Measurements from ENCODE around the gene SPEM1. TPM values are rescaled to one million over a fixed set of nuclear protein-coding genes. Genes with fewer than 3 reads are reported as not detected.

SPEM1 gene
- total and polyA plus RNA-seq, 5 experiments from 2014 or later = not detected

- no peak for ATAC-seq
- H3K27ac Mint-ChIP-seq = peak overlapping the region in 1 of 10 donors; percentile 56
- H3K9me3 Mint-ChIP-seq = no peaks in the 10 kb centered on the region
- no peak for DNase-seq
- POLR2A ChIA-PET = interaction anchor here (0.5 to 1.8 kb wide), 7 partner anchors 8 to 224 kb away, joined by 3 to 8 read pairs (median 3); partner anchors contain the start of genes TMEM256 and TNK1
- peaks cover 25 to 44% (median 38%) of the 10 kb centered on the region in 4 donors for H3K4me1 Mint-ChIP-seq
- peaks cover 0 to 51% (median 4%) of the 10 kb centered on the region in 3 donors for H3K36me3 Mint-ChIP-seq
- H3K4me3 Mint-ChIP-seq = no peak overlapping the region
- H3K27me3 Mint-ChIP-seq = no peaks in the 10 kb centered on the region
Measured at GRCh38 chr17:7388856-7389255, 31.3 kb upstream of the SPEM1 start.

GRCh38 chr17:7389924-7390910, 29.9 kb upstream of the SPEM1 start:
- peak overlapping the region in 3 of 10 donors; percentile 48 to 85 (median 49) for H3K27ac Mint-ChIP-seq
- no peaks in the 10 kb centered on the region for H3K27me3 Mint-ChIP-seq
- DNase-seq = no peak
- ATAC-seq = no peak
- peaks cover 25 to 44% (median 39%) of the 10 kb centered on the region in 4 donors for H3K4me1 Mint-ChIP-seq
- H3K36me3 Mint-ChIP-seq = peaks cover 0 to 51% (median 4%) of the 10 kb centered on the region in 3 donors
- POLR2A ChIA-PET = interaction anchor here (0.5 to 1.8 kb wide), 8 partner anchors 10 to 212 kb away, joined by 3 to 8 read pairs (median 3); partner anchors contain the start of genes POLR2A, TMEM256 and TNK1
- no peaks in the 10 kb centered on the region for H3K9me3 Mint-ChIP-seq
- H3K4me3 Mint-ChIP-seq = peak overlapping the region in 1 of 10 donors; percentile 14

GRCh38 chr17:7391307-7391706, 28.8 kb upstream of the SPEM1 start:
- POLR2A ChIA-PET = interaction anchor here (1.0 to 1.1 kb wide), 2 partner anchors 13 to 64 kb away, joined by 3 read pairs; partner anchors contain the start of gene TMEM256
- peaks cover 0 to 51% (median 4%) of the 10 kb centered on the region in 3 donors for H3K36me3 Mint-ChIP-seq
- DNase-seq = no peak
- H3K27me3 Mint-ChIP-seq = no peaks in the 10 kb centered on the region
- ATAC-seq = no peak
- H3K4me1 Mint-ChIP-seq = peaks cover 23 to 48% (median 40%) of the 10 kb centered on the region in 4 donors
- H3K4me3 Mint-ChIP-seq = peak overlapping the region in 6 of 10 donors; percentile 7 to 82 (median 46)
- H3K9me3 Mint-ChIP-seq = no peaks in the 10 kb centered on the region
- peak overlapping the region in 6 of 10 donors; percentile 40 to 78 (median 62) for H3K27ac Mint-ChIP-seq

DNA sequence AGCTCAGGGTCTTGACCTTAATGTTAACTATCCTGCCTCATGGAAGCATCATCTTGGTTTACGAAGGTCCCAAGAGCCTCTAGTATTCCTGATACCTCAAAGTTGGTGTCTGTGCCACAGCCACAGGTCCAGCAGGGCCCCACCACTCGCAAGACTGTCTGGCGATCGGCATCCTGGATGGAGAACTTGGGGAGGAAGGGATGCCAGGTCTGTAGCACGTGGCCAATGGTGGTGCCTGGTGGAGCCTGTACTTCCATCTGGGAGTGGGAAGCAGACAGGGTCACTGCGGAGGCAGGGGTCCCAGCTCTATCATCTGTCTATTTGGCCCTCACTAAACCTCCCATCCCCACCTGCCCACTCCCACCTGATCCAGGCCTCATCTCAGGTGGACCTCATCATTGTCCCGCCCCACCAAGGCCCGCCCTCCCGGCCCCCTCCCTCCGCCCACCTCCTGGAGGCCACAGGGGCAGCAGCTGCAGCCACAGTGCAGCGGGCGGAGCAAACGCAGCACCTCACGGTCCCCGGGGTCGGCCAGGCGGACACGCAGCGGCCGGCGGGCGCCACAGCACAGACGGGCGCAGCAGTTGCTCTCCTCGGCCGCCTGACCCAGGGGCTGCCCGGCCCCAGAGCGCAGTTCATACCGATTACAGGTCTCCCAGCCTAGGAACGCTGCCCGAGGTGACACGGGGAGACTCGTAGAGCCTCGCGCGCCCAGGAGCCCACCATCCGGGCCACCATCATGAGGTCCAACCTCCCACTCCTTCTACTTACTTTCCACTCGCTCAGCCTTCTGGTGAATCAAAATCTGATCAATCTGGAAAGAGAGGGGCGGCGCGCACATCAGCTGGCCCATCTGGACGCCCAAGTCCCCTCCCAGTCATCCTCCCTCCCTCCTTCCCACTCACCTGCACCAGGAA, 27.2 kb upstream of the SPEM1 start:
- no peaks in the 10 kb centered on the region for H3K27me3 Mint-ChIP-seq
- peak overlapping the region in 8 of 10 donors; percentile 42 to 89 (median 74) for H3K27ac Mint-ChIP-seq
- H3K4me1 Mint-ChIP-seq = peaks cover 18 to 49% (median 37%) of the 10 kb centered on the region in 4 donors
- POLR2A ChIA-PET = interaction anchor here (1.0 to 4.4 kb wide), 7 partner anchors 8 to 92 kb away, joined by 3 to 50 read pairs (median 5); partner anchors contain the start of genes ACAP1, POLR2A, TMEM256 and TNK1
- H3K4me3 Mint-ChIP-seq = peak overlapping the region; percentile 78 to 97 (median 94)
- no peak for ATAC-seq
- no peak for DNase-seq
- H3K9me3 Mint-ChIP-seq = no peaks in the 10 kb centered on the region
- H3K36me3 Mint-ChIP-seq = peaks cover 0 to 39% (median 4%) of the 10 kb centered on the region in 3 donors

DNA sequence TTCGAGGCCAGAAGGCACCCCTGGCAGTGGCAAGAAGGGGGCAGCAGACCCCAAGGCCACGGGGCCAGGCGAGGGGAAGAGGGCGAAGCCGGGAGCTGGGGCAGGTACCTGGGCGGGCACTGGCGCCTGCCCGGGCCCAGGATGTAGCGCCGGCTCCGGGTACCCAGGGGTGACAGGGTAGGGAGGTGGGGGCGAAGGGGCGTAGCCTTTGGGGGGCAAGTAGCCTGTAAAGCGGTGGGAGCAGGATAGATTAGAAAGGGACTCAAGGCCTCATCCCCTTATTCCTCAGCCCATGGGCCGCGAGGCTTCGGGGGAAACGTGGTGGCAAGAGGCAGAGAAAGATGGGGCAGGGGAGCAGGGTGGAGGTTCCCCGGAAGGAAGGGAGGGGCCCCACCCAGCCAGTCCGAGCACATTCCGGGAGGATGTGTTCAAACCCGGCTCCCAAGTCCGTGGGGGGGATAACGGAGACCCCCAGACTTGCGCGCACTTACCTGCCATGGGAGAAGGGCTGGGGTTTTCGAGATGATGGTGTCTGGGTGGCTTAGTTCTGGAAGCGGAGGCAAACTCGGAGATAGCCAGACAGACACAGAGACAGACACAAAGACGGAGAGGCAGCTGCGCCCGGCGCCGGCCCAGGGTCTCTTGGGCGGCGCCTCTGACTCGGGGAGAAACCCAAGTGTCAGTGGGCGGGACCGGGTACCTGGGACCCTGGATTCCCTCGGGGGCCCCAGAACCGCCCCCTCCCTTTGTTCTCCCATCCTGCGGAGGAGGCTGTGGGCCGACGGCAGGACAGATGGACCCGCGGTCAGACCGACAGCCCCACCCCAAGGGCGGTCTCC, 26.3 kb upstream of the SPEM1 start:
- Mint-ChIP-seq H3K27ac (peak overlapping the region; percentile 63 to 97 (median 92)), H3K36me3 (peaks cover 0 to 32% (median 4%) of the 10 kb centered on the region in 3 donors), H3K9me3 (no peaks in the 10 kb centered on the region), H3K4me1 (peaks cover 18 to 49% (median 37%) of the 10 kb centered on the region in 4 donors), H3K27me3 (no peaks in the 10 kb centered on the region), H3K4me3 (peak overlapping the region; percentile 83 to 97 (median 94))
- ATAC-seq = peak; percentile 77 to 79
- DNase-seq = peak in 9 of 10 donors; percentile 49 to 88 (median 76)
- POLR2A ChIA-PET = interaction anchor here (0.6 to 4.4 kb wide), 17 partner anchors 9 to 293 kb away, joined by 3 to 50 read pairs (median 5); partner anchors contain the start of genes ACAP1, MPDU1, NLGN2 and POLR2A

DNA sequence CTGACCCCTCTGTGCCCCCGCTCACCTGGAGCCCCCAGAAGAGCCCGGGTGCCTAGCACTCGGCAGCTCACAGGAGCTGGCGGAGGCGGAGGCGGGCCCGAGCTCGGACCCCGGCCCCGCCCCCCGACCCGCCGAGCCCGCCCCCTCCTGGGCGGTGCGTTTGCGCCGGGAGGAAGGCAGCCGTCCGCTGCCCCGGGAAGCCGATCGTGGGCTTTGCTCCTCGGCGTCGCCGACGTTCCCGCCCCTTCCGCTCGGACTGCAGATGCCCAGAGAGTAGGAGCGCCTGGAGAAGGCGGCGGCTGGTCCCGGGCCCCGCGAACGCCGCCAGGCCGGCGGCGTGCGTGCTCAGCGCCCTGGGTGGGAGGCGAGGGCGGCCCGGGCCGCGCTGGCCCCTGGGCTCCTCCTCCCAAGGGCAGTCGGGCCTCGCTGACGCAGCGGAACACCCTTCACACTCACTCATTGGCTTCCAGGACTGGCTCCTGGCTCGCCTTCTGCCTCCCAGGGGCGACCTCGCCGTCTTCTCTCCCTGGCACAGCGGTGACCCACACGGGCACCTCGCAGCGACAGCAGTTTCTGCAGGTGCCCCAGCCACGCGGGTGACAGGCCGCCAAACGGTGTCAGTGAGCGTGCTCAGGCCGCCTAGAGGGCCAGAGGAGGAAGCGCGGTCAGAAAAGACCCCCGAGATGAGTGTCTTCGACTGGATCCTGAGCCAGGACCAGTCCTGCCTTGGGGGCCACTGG, 25.5 kb upstream of the SPEM1 start, which contains the start of gene PLSCR3:
TSS of gene PLSCR3 (minus strand) at position 74 of the 740 bp plus-strand sequence. CDS start 415 bp downstream, outside the sequence.
- POLR2A ChIA-PET = interaction anchor here (0.6 to 4.4 kb wide), 16 partner anchors 9 to 292 kb away, joined by 3 to 50 read pairs (median 6); partner anchors contain the start of genes ACAP1, NLGN2, POLR2A and TMEM102
- Mint-ChIP-seq H3K27ac (peak within 1 kb of the TSS; percentile 85 to 97 (median 94)), H3K9me3 (no peaks in the 10 kb centered on the region), H3K27me3 (no peaks in the 10 kb centered on the region), H3K4me1 (peaks cover 18 to 46% (median 37%) of the 10 kb centered on the region in 4 donors), H3K36me3 (peaks cover 0 to 26% (median 4%) of the 10 kb centered on the region in 3 donors), H3K4me3 (peak within 1 kb of the TSS; percentile 93 to 97 (median 94))
- ATAC-seq (peak; percentile 84 to 87), DNase-seq (peak; percentile 64 to 93 (median 84))

DNA sequence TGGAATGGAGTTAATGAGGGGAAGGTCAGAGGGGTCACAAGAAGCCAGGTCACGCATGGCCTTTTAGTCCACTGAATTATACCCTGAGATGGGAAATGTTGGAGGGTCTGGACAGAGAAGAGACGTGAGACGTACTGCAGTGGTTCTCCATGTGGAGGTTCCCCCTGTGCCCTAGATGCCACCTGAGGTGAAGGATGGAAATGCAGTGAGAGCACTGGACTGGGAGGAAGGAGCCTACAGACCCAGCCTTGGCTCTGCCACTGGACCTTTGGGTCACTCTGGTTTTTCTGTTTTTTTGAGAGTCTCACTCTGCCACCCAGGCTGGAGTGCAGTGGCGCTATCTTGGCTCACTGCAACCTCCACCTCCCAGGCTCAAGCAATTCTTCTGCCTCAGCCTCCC, 24.0 kb upstream of the SPEM1 start:
- POLR2A ChIA-PET = interaction anchor here (0.6 to 4.7 kb wide), 5 partner anchors 7 to 59 kb away, joined by 3 to 50 read pairs (median 5); partner anchors contain the start of genes ACAP1 and TMEM256
- Mint-ChIP-seq H3K9me3 (no peaks in the 10 kb centered on the region), H3K4me3 (peak overlapping the region in 5 of 10 donors; percentile 16 to 78 (median 43)), H3K27ac (peak overlapping the region in 2 of 10 donors; percentile 27 to 59), H3K4me1 (peaks cover 15 to 35% (median 31%) of the 10 kb centered on the region in 4 donors), H3K27me3 (no peaks in the 10 kb centered on the region), H3K36me3 (peaks cover 0 to 12% (median 4%) of the 10 kb centered on the region in 3 donors)
- no peak for ATAC-seq
- DNase-seq = no peak

DNA sequence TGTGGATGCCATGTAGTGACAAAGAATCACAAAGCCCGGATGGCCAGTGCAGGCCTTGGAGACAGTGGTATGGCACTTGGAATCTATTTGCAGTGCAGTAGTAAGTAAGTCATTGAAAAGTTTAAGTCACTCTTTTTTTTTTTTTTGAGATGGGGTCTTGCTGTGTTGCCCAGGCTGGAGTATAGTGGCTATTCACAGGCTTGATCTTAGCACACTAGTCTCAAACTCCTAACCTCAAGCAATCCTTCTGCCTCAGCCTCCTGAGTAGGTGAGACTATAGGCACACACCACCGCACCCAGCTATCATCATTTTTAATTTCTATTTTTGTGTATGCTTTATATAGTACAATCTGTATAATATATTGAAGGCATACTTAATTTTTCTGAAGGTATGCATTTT, 21.5 kb upstream of the SPEM1 start:
- Mint-ChIP-seq H3K27me3 (no peaks in the 10 kb centered on the region), H3K4me3 (no peak overlapping the region), H3K4me1 (peaks cover 9 to 26% (median 22%) of the 10 kb centered on the region in 4 donors), H3K27ac (peak overlapping the region in 1 of 10 donors; percentile 2), H3K36me3 (no peaks in the 10 kb centered on the region), H3K9me3 (no peaks in the 10 kb centered on the region)
- DNase-seq (no peak), ATAC-seq (no peak)
- POLR2A ChIA-PET = interaction anchor here (0.5 to 4.7 kb wide), 3 partner anchors 10 to 287 kb away, joined by 3 to 29 read pairs (median 3); no protein-coding TSS in a partner anchor

GRCh38 chr17:7403043-7403726, 16.9 kb upstream of the SPEM1 start:
- no peaks in the 10 kb centered on the region for H3K36me3 Mint-ChIP-seq
- H3K4me1 Mint-ChIP-seq = peaks cover 13 to 32% (median 25%) of the 10 kb centered on the region in 4 donors
- peak overlapping the region; percentile 79 to 99 (median 97) for H3K27ac Mint-ChIP-seq
- DNase-seq (peak in 5 of 10 donors; percentile 19 to 53 (median 37)), ATAC-seq (no peak)
- peak overlapping the region; percentile 92 to 98 (median 96) for H3K4me3 Mint-ChIP-seq
- POLR2A ChIA-PET = interaction anchor here (0.6 to 3.6 kb wide), 16 partner anchors 9 to 594 kb away, joined by 3 to 50 read pairs (median 7); partner anchors contain the start of genes ACAP1, NEURL4, PLSCR3 and POLR2A
- no peaks in the 10 kb centered on the region for H3K9me3 Mint-ChIP-seq
- H3K27me3 Mint-ChIP-seq = peaks cover 0 to 2% (median 0%) of the 10 kb centered on the region in 5 donors
